HG02970 (cell line): ENCODE results near the gene PPP1CC.

Experiments used
- ATAC-seq: cut with Tn5 transposase; IDR thresholded peaks from one replicate; pipeline ENCODE4 v1.9.1; 2021; ENCODE audit warnings: mild to moderate bottlenecking, moderate library complexity, moderate number of reproducible peaks; ENCODE audit not compliant: unreplicated experiment, low FRiP score

The PPP1CC gene

GRCh38 chr12:110689281-110690126 lies 53.2 kb downstream of the PPP1CC start:
- ATAC-seq: peak; percentile 45

GRCh38 chr12:110688446-110689280 lies 54.0 kb downstream of the PPP1CC start, which contains the start of gene HVCN1:
TSS of gene HVCN1 (minus strand) at chr12:110689115. CDS start at chr12:110683245, 5,870 bp downstream.
- peak; percentile 26 for ATAC-seq

GRCh38 chr12:110687396-110688169 lies 55.1 kb downstream of the PPP1CC start:
- ATAC-seq: no peak

GRCh38 chr12:110686294-110686903 lies 56.3 kb downstream of the PPP1CC start:
- no peak for ATAC-seq

GRCh38 chr12:110684312-110684836 lies 58.3 kb downstream of the PPP1CC start:
- no peak for ATAC-seq

GRCh38 chr12:110683888-110684287 lies 58.8 kb downstream of the PPP1CC start:
- no peak for ATAC-seq

- ATAC-seq: no peak
These were observed 62.7 kb downstream of the PPP1CC start for GRCh38 chr12:110680032-110680431.

- ATAC-seq: no peak
These were observed 63.5 kb downstream of the PPP1CC start for GRCh38 chr12:110679201-110679600.

- no peak for ATAC-seq
These were observed 64.7 kb downstream of the PPP1CC start for GRCh38 chr12:110677982-110678381.

GRCh38 chr12:110677206-110677911 lies 65.3 kb downstream of the PPP1CC start:
- peak; percentile 68 for ATAC-seq

GRCh38 chr12:110676171-110676570 lies 66.5 kb downstream of the PPP1CC start:
- no peak for ATAC-seq

GRCh38 chr12:110670161-110670701 lies 72.5 kb downstream of the PPP1CC start:
- no peak for ATAC-seq
